HepG2 (cell line): ENCODE results near the gene TMEM134. TPM values are rescaled to one million over a fixed set of nuclear protein-coding genes. Genes with fewer than 3 reads are reported as not detected.

Source experiments
- BHLHE40 ChIP-seq: IDR thresholded peaks from 2 replicates; pipeline ENCODE4 v1.6.1; 2011; ENCODE audit warnings: low read length, improper control_type of control experiment
- CERS6 ChIP-seq: sonication (generic); formaldehyde crosslinking; IDR thresholded peaks from 2 replicates; pipeline ENCODE4 v1.5.0; 2020; ENCODE audit warnings: missing genetic modification reagents
- HES4 ChIP-seq: sonication (generic); formaldehyde crosslinking; IDR thresholded peaks from 2 replicates; pipeline ENCODE4 v1.9.0; 2021; ENCODE audit warnings: mild to moderate bottlenecking, missing genetic modification reagents, borderline replicate concordance
- NCOA5 ChIP-seq: sonication (generic); formaldehyde crosslinking; IDR thresholded peaks from 2 replicates; pipeline ENCODE4 v1.4.0; 2020; ENCODE audit warnings: missing genetic modification reagents
- TEF ChIP-seq: sonication (generic); formaldehyde crosslinking; IDR thresholded peaks from 2 replicates; pipeline ENCODE4 v1.5.0; 2020; ENCODE audit warnings: missing genetic modification reagents
- ZBTB40 ChIP-seq, 2 experiments: fragments of 450-650 bp in 1 of 2; sonication (generic) in 1 of 2; formaldehyde crosslinking in 1 of 2; IDR thresholded peaks; 2 replicates each; pipeline versions ENCODE4 v1.6.1 to v1.8.0; 2016 to 2022; ENCODE audit warnings: antibody characterized with exemption in 1 of 2, mild to moderate bottlenecking in 1 of 2, missing genetic modification reagents in 1 of 2
- ZMAT3 ChIP-seq: sonication (generic); formaldehyde crosslinking; conservative IDR thresholded peaks from 2 replicates; pipeline ENCODE4 v1.7.0; 2021; ENCODE audit warnings: missing genetic modification reagents
- ZMAT5 ChIP-seq: sonication (generic); formaldehyde crosslinking; IDR thresholded peaks from 2 replicates; pipeline ENCODE4 v1.5.0; 2020; ENCODE audit warnings: mild to moderate bottlenecking, low read depth, missing genetic modification reagents, borderline replicate concordance
- ZNF605 ChIP-seq: sonication (generic); formaldehyde crosslinking; IDR thresholded peaks from 2 replicates; pipeline ENCODE4 v1.8.0; 2022; ENCODE audit warnings: mild to moderate bottlenecking, missing genetic modification reagents
- ZNF704 ChIP-seq: sonication (generic); formaldehyde crosslinking; IDR thresholded peaks from 2 replicates; pipeline ENCODE4 v1.8.1; 2023; ENCODE audit warnings: mild to moderate bottlenecking, inconsistent platforms, moderate library complexity, missing genetic modification reagents, borderline replicate concordance
- ZNF784 ChIP-seq: sonication (generic); formaldehyde crosslinking; IDR thresholded peaks from 2 replicates; pipeline ENCODE4 v1.5.1; 2020; ENCODE audit warnings: missing genetic modification reagents, mild to moderate bottlenecking, borderline replicate concordance
- polyA plus RNA-seq, 8 experiments: library from polyadenylated mRNA; depleted of rRNA in 3 of 8; stranded (reverse) in 7 of 8; unstranded in 1 of 8; fragments of >200 nt; fragmentation: Illumina TruSeq in 4 of 8; extraction: Trizol in 4 of 8; gene quantifications; 2 replicates each; pipeline versions ENCODE4 v1.2.1 to v1.2.3, GENCODE V29; 2011 to 2016; ENCODE audit warnings: low read depth in 4 of 8, missing spikeins in 1 of 8, mixed read lengths in 1 of 8; ENCODE audit not compliant: insufficient read depth in 1 of 8
- total RNA-seq, 5 experiments: library from RNA; depleted of rRNA; stranded (reverse); fragments of >200 nt; fragmentation: Illumina TruSeq; extraction: Trizol; gene quantifications; 2 replicates each; pipeline ENCODE4 v1.2.3, GENCODE V29; 2016; ENCODE audit warnings: low read depth in 1 of 5

TMEM134 gene
- total and polyA plus RNA-seq, 2 of the 13 experiments (the other 11 are each of a cell fraction or from before 2014, with no cell fraction given), result 6.9 to 26.9 TPM

- TF ChIP-seq ZBTB40 (IDR thresholded peaks at IDR 0.05) (no peak), ZBTB40 (CRISPR knock-in tag; IDR thresholded peaks at IDR 0.05) (peak; percentile 77; the same call in 1 of the 2 replicates), ZNF605 (CRISPR knock-in tag) (peak; percentile 13; the same call in 1 of the 2 replicates), ZMAT3 (CRISPR knock-in tag) (0 out of 2 replicates have a peak, but pooled peaks have one; percentile 15), ZNF704 (no peak; the same call in 1 of the 2 replicates), NCOA5 (no peak), ZMAT5 (no peak), TEF (CRISPR knock-in tag) (no peak), ZNF784 (CRISPR knock-in tag) (no peak; the same call in 1 of the 2 replicates), BHLHE40 (peak; percentile 4; the same call in 1 of the 2 replicates), HES4 (CRISPR knock-in tag) (peak; percentile 63; the same call in 1 of the 2 replicates), CERS6 (no peak)
Observed at GRCh38 chr11:67507864-67508485, 38.9 kb upstream of the TMEM134 start, which contains the start of gene CDK2AP2 (continued).
